ENCODE results near the gene ADCY5. TPM values are rescaled to one million over a fixed set of nuclear protein-coding genes. Genes with fewer than 3 reads are reported as not detected.

Gene ADCY5
- total RNA-seq, 2 donors from 2014 or later, result 41.1 to 42.6 TPM

GRCh38 chr3:123442125-123442524, 6.8 kb downstream of the ADCY5 start:
- no peak for DNase-seq (ENCODE audit: low spot score)
- intact Hi-C loops (cut with DNase I), result loop anchor here in 1 of 2 donors (10.0 kb wide), 1 partner anchor 107 kb away; no protein-coding TSS in a partner anchor

GRCh38 chr3:123439806-123440580, 8.9 kb downstream of the ADCY5 start:
- intact Hi-C loops (cut with DNase I), result loop anchor here in 1 of 2 donors (10.0 kb wide), 1 partner anchor 105 kb away; no protein-coding TSS in a partner anchor
- DNase-seq (ENCODE audit: low spot score), result no peak

- intact Hi-C loops (cut with DNase I), result no loop called here
- no peak for DNase-seq (ENCODE audit: low spot score)
Measured at GRCh38 chr3:123432832-123433523, 15.9 kb downstream of the ADCY5 start.

GRCh38 chr3:123431658-123432324, 17.1 kb downstream of the ADCY5 start:
- intact Hi-C loops (cut with DNase I), result no loop called here
- DNase-seq (ENCODE audit: low spot score), result no peak

- no peak for DNase-seq (ENCODE audit: low spot score)
Measured at GRCh38 chr3:123431007-123431657, 17.8 kb downstream of the ADCY5 start.

GRCh38 chr3:123430266-123430665, 18.6 kb downstream of the ADCY5 start:
- DNase-seq (ENCODE audit: low spot score), result no peak
- intact Hi-C loops (cut with DNase I), result no loop called here

More at GRCh38 chr3:123431007-123431657, 17.8 kb downstream of the ADCY5 start:
- intact Hi-C loops (cut with DNase I), result no loop called here

- intact Hi-C loops (cut with DNase I), result loop anchor here in 1 of 2 donors (5.0 kb wide), 1 partner anchor 333 kb away; no protein-coding TSS in a partner anchor
- no peak for DNase-seq (ENCODE audit: low spot score)
Measured at GRCh38 chr3:123429362-123430125, 19.3 kb downstream of the ADCY5 start.

- intact Hi-C loops (cut with DNase I), result loop anchor here in 1 of 2 donors (5.0 kb wide), 1 partner anchor 337 kb away; no protein-coding TSS in a partner anchor
Measured at GRCh38 chr3:123424999-123425712, 23.7 kb downstream of the ADCY5 start.

GRCh38 chr3:123424321-123424998, 24.4 kb downstream of the ADCY5 start:
- intact Hi-C loops (cut with DNase I), result no loop called here
- no peak for DNase-seq (ENCODE audit: low spot score)

More at GRCh38 chr3:123424999-123425712, 23.7 kb downstream of the ADCY5 start:
- no peak for DNase-seq (ENCODE audit: low spot score)

GRCh38 chr3:123423806-123424205, 25.1 kb downstream of the ADCY5 start:
- intact Hi-C loops (cut with DNase I), result no loop called here
- no peak for DNase-seq (ENCODE audit: low spot score)

- DNase-seq (ENCODE audit: low spot score), result no peak
- intact Hi-C loops (cut with DNase I), result no loop called here
Measured at GRCh38 chr3:123423031-123423430, 25.9 kb downstream of the ADCY5 start.

- no peak for DNase-seq (ENCODE audit: low spot score)
- intact Hi-C loops (cut with DNase I), result no loop called here
Measured at GRCh38 chr3:123422457-123422856, 26.4 kb downstream of the ADCY5 start.

GRCh38 chr3:123421353-123422174, 27.3 kb downstream of the ADCY5 start:
- no peak for DNase-seq (ENCODE audit: low spot score)
- intact Hi-C loops (cut with DNase I), result no loop called here

- DNase-seq (ENCODE audit: low spot score), result no peak
- intact Hi-C loops (cut with DNase I), result no loop called here
Measured at GRCh38 chr3:123420416-123420968, 28.4 kb downstream of the ADCY5 start.

- DNase-seq (ENCODE audit: low spot score), result no peak
- intact Hi-C loops (cut with DNase I), result no loop called here
Measured at GRCh38 chr3:123419850-123420297, 29.0 kb downstream of the ADCY5 start.

GRCh38 chr3:123419181-123419849, 29.6 kb downstream of the ADCY5 start:
- no peak for DNase-seq (ENCODE audit: low spot score)
- intact Hi-C loops (cut with DNase I), result no loop called here

Measured in posterior vena cava (tissue), 2 donors.